GM19099 (cell line): ENCODE measurements around the gene ACOXL.

ENCODE experiments used
- POLR2A ChIP-seq: IDR thresholded peaks from 3 replicates; pipeline ENCODE4 v1.6.1; 2011; ENCODE audit warnings: low read depth; ENCODE audit not compliant: insufficient read length; ENCODE audit errors: extremely low read depth

The ACOXL gene

GRCh38 chr2:111140815-111141214 lies 408.4 kb downstream of the ACOXL start:
- TF ChIP-seq POLR2A = no peak

- TF ChIP-seq POLR2A = no peak
Measured at GRCh38 chr2:111142101-111142500, 409.7 kb downstream of the ACOXL start.

DNA sequence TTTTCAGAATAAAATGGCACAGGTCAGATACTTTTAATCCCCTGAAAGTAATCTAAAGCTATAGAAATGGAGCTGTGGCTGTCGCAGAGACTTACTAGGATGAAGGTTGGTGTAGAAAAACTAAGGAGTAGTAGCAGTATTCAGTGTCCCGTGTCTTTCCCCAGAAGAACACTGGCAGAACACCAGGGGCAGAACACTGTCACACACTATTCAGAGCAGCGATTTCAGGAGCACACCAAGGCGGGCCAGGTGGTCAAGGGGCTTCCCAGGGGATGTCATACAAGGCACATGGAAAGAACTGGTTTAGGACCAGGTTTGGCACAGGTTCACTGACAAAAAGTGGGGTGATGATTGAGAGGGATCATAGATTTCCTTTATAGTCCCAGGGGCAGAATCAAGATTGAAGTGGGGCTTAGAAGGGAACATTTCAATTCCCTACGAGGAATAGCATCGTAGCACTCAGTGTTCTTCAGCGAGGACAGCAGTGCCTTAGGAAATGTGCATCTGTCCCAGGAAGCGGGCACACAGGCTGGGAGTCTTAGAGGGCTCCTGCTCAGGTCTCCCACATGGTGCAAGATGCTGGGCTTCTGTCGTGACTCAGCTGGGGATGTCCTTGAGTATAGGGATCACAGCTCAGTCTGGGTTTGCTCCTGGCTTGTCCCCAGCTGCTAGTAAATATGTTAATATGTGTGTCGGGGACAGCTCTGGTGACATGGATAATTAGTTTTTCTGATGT lies 410.9 kb downstream of the ACOXL start:
- no peak for TF ChIP-seq POLR2A

DNA sequence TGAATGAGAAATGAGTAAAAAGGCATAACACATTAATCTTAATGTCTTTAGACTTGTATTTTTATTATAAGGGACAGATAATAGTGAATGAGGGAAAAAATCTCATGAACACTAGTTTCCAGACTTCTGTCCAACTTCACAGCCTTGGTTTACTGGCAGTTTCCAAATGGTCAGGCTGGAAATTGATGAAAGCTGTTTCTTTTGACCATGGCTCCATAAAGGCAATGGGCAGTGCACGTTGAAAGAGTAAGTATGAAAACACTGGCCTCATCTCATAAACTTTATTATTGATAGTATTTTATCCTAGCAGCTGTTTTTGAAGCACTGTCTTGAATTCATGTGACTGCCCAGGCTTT lies 411.4 kb downstream of the ACOXL start:
- TF ChIP-seq POLR2A = no peak

DNA sequence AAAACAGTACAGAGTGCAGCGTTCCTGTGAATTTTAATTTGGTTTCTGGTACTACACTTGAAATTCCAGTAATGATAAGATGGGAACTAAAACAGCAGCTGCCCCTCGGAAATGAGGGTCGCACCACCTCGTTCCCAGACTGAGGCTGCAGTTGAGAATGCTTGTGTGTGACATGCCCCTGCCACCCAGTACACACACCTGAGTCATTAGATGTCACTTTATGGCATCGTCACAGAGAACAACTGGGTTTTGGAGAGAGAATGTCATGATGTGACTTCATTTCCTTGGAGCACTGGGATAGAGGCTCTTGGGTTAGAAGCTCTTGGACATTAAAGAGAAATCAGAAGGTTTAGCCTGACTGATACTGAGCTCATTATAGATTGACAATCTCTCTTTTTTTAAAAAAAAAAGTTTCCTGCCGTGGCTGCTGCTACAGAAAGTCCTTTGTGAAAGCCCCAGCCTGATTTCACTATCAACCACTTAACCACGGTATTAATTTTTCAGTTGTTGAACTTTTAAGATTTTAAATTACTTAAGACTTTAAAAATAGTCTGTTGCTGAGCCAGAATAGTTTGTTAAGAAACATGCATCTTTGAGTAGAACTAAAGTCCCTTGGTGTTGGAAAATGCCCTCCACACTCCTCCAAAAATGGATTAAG lies 412.9 kb downstream of the ACOXL start:
- no peak for TF ChIP-seq POLR2A

DNA sequence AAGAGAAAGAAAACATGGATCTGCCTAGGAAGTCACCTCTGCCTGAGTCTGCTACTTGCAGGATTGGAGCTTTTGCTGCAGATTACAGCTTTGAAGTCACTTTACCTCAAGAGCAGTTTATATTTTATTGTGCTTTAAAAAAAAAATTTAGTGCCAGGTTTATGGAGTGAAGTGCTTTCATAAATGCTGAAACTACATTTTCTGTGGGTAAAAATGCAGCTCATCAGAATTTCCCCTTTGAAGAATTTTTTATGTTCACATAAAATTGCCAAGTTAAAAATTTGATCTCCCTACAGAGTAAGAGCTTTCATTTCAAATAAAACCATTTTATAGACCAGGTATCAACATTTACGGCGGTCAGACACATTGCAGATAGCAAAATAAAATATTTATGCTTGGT lies 413.6 kb downstream of the ACOXL start:
- TF ChIP-seq POLR2A = no peak

DNA sequence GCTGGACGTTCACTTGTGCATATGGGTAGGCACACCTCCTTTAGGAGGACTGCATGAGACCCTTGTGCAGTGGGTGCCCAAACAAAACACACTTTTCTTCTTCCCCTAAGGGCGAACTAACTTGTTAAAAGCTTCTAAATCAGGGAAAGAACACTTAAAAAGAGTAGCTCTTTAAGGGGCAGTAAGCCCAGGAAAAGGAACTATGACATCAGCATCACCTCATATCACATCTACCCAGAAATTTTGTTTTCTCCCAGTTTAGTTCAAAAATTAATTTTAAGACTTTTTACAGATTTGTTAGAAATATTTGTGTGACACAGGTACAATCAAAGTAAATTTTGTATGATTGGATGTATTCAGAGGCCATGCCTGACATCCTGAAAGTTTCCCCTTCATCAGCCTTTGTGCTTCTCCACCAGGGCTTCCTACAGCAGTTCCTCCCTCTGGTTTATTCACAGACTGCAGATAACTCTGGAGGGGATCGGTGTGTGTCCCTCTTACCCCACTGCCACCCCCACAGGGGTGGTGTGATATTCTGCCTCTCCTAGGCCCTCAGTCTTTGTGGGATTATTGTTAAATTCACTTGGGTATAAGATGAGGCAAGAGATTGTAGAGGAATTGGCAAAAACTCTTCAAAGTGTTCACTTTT lies 416.0 kb downstream of the ACOXL start:
- no peak for TF ChIP-seq POLR2A

- no peak for TF ChIP-seq POLR2A
Measured at GRCh38 chr2:111148925-111149324, 416.6 kb downstream of the ACOXL start.

DNA sequence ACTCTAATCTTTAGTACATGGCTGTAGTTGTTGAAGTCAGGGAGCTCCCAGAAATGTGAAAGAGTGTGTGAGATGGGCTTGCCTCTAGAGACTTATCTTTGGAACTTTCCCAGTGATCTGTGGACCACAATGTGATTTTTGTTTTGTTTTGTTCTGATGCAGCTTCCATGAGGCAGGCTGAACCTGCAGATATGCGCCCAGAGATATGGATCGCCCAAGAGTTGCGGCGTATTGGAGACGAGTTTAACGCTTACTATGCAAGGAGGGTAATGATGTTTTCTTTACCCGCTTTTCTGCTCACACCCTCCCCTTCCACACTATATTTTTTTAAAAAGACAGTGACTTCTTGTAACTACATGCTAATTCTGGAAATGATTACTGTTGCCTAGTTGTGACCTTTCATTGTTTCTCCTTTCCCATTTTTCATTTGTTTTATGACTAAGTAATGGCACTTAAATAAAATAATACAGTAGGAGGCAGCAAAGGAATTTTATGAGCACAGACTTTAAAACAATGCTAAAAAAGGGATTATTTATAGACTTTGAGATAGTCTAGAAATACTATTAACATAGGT lies 417.6 kb downstream of the ACOXL start:
- TF ChIP-seq POLR2A = no peak

GRCh38 chr2:111154758-111155157 lies 422.4 kb downstream of the ACOXL start:
- TF ChIP-seq POLR2A = no peak

GRCh38 chr2:111155610-111156009 lies 423.2 kb downstream of the ACOXL start:
- TF ChIP-seq POLR2A = no peak

DNA sequence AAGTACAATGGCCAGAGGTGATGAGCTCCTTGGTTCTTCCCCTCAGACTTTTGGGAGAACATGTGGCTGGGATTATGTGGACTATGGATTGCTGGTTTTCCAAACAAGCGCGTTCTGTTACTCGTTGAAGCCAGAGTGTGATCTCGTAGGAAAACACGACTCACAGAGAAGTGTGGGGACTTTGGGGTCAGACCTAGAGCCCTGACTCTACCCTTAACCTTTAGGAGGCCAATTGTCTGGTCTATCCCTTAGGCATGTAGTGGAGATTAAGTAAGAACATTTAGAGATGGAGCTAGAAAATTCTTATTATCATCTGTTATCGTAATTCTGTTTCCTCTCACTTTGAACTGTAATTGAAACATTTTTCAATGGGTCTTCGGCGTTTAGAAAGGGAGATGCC lies 424.2 kb downstream of the ACOXL start:
- TF ChIP-seq POLR2A = no peak

DNA sequence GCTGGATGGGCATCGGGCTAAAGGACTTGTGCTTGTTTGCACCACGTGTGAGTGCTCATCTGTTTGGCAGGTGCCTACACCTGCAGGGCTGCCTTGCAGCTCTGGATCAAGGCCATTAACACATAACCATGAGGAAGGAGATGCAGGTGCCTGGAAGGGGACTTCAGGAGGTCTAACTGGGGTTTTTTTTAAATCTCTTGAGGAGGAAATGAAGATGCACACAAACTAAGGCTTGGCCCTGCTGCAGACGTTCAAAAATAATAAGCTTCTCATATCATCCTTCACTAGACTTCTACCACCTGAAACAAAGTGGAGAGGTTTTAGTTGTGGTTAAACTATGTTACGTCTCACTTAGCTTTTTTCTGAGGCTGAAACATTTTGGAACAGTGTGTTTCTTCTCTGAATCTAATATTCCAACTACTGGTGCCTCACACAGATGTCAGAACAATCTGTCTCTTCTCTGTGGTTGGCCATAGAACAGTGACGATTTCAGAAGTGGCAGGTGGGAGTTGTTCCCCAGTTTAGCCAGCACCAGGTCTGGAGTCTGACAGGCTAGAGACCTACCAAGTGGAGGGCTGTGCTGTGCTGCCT lies 424.8 kb downstream of the ACOXL start:
- TF ChIP-seq POLR2A = no peak

GRCh38 chr2:111157798-111158197 lies 425.4 kb downstream of the ACOXL start:
- TF ChIP-seq POLR2A = no peak

GRCh38 chr2:111159641-111160040 lies 427.3 kb downstream of the ACOXL start:
- TF ChIP-seq POLR2A = no peak
